Progenitor cell of endocrine pancreas (in vitro differentiated cells): Measurements from ENCODE around the gene HOXC4. TPM values are rescaled to one million over a fixed set of nuclear protein-coding genes. Genes with fewer than 3 reads are reported as not detected.

Experiments
- DNase-seq: peaks from one replicate; pipeline ENCODE4 v3.0.0; 2021; ENCODE audit warnings: low spot score; ENCODE audit not compliant: unreplicated experiment
- H3K27ac Mint-ChIP-seq: 2 replicates; pipeline ENCODE4 v1.8.0; 2021; ENCODE audit warnings: mild to moderate bottlenecking, moderate library complexity, mixed read lengths
- H3K27me3 Mint-ChIP-seq: 2 replicates; pipeline ENCODE4 v1.8.0; 2021; ENCODE audit warnings: mixed read lengths
- H3K36me3 Mint-ChIP-seq: 2 replicates; pipeline ENCODE4 v1.8.0; 2022; ENCODE audit warnings: mixed read lengths; ENCODE audit not compliant: insufficient read depth
- H3K4me1 Mint-ChIP-seq: 2 replicates; pipeline ENCODE4 v1.8.0; 2021; ENCODE audit warnings: low read depth, mixed read lengths
- H3K4me3 Mint-ChIP-seq: 2 replicates; pipeline ENCODE4 v1.8.0; 2021; ENCODE audit warnings: low read depth, mild to moderate bottlenecking, moderate library complexity, mixed read lengths
- H3K9me3 Mint-ChIP-seq: 2 replicates; pipeline ENCODE4 v1.8.0; 2021; ENCODE audit warnings: low read depth, mixed read lengths
- total RNA-seq: library from RNA; stranded (reverse); gene quantifications from 2 replicates; pipeline ENCODE4 v1.2.1, GENCODE V29; 2021
- TF ChIP-seq, protein P1 (sequence below): fragments of 200-600 bp; sonication (generic); IDR thresholded peaks from one replicate; pipeline ENCODE4 v1.5.0; 2021; ENCODE audit warnings: antibody characterized with exemption, mild to moderate bottlenecking; ENCODE audit not compliant: unreplicated experiment

The HOXC4 gene
- total RNA-seq, 1 donor from 2014 or later = 19.8 TPM

- TF ChIP-seq, protein P1, sequence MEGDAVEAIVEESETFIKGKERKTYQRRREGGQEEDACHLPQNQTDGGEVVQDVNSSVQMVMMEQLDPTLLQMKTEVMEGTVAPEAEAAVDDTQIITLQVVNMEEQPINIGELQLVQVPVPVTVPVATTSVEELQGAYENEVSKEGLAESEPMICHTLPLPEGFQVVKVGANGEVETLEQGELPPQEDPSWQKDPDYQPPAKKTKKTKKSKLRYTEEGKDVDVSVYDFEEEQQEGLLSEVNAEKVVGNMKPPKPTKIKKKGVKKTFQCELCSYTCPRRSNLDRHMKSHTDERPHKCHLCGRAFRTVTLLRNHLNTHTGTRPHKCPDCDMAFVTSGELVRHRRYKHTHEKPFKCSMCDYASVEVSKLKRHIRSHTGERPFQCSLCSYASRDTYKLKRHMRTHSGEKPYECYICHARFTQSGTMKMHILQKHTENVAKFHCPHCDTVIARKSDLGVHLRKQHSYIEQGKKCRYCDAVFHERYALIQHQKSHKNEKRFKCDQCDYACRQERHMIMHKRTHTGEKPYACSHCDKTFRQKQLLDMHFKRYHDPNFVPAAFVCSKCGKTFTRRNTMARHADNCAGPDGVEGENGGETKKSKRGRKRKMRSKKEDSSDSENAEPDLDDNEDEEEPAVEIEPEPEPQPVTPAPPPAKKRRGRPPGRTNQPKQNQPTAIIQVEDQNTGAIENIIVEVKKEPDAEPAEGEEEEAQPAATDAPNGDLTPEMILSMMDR = no peak
- Mint-ChIP-seq H3K4me3 (peak overlapping the region; percentile 57), H3K27me3 (peaks cover 27% of the 10 kb centered on the region), H3K36me3 (no peaks in the 10 kb centered on the region), H3K4me1 (peaks cover 63% of the 10 kb centered on the region), H3K27ac (peak overlapping the region; percentile 50), H3K9me3 (no peaks in the 10 kb centered on the region)
- no peak for DNase-seq
Observed at GRCh38 chr12:54055552-54055951, 1.9 kb downstream of the HOXC4 start.

DNA sequence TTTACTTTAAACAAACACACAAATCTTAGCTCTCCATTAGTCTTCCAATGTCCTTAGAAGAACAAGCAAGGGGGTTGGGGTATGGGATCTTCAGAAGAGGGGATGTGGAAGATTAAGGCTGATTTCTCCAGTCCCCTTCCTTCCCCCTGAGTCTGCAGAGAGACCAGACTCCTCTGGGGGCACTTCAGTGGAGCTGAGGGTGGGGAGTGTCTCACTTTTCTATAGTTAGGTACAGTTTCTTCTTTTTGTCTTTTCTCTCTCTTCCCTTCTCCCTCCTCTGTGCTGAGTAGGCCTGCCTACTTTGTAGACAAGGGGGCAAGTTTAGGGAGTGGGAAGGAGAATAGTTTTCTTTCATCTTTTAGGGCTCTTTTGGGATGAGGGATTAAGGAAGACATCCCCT is 2.5 kb downstream of the HOXC4 start:
- TF ChIP-seq, protein P1 = no peak
- H3K4me1 Mint-ChIP-seq = peaks cover 59% of the 10 kb centered on the region
- no peaks in the 10 kb centered on the region for H3K36me3 Mint-ChIP-seq
- peak overlapping the region; percentile 57 for H3K4me3 Mint-ChIP-seq
- H3K9me3 Mint-ChIP-seq = no peaks in the 10 kb centered on the region
- H3K27ac Mint-ChIP-seq = peak overlapping the region; percentile 50
- peaks cover 22% of the 10 kb centered on the region for H3K27me3 Mint-ChIP-seq
- DNase-seq = no peak

GRCh38 chr12:54058128-54058768 is 4.6 kb downstream of the HOXC4 start:
- TF ChIP-seq, protein P1 = no peak
- Mint-ChIP-seq H3K36me3 (peaks cover 2% of the 10 kb centered on the region), H3K27me3 (peaks cover 27% of the 10 kb centered on the region), H3K27ac (peak overlapping the region; percentile 53), H3K4me1 (peaks cover 48% of the 10 kb centered on the region), H3K4me3 (peak overlapping the region; percentile 63), H3K9me3 (no peaks in the 10 kb centered on the region)
- DNase-seq = no peak

DNA sequence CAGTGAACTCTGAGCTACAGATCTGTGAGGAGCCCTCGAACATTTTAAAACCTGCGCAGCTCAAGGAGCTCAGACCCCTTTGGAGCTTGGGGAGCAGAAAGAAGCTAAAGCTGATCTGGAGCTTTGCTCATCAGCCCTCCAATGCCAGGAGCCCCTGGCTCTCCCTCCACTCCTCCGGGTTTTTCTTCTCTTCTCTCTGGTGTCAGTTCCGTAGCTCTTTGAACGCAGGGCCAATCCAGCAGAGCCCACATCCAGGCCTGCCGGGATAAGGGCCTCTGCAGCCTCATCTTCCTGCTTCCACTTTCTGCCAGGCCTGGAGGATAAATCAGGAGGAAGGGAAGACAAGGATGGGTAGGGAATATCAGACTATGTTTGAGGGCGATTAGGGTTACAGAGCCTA is 6.0 kb downstream of the HOXC4 start:
- H3K4me1 Mint-ChIP-seq = peaks cover 46% of the 10 kb centered on the region
- no peak overlapping the region for H3K27ac Mint-ChIP-seq
- no peak for DNase-seq
- H3K9me3 Mint-ChIP-seq = no peaks in the 10 kb centered on the region
- peaks cover 3% of the 10 kb centered on the region for H3K36me3 Mint-ChIP-seq
- H3K4me3 Mint-ChIP-seq = peak overlapping the region; percentile 39
- TF ChIP-seq, protein P1 = no peak
- H3K27me3 Mint-ChIP-seq = peaks cover 29% of the 10 kb centered on the region

GRCh38 chr12:54060174-54060974 is 6.7 kb downstream of the HOXC4 start:
- H3K4me3 Mint-ChIP-seq = no peak overlapping the region
- peaks cover 42% of the 10 kb centered on the region for H3K4me1 Mint-ChIP-seq
- no peaks in the 10 kb centered on the region for H3K9me3 Mint-ChIP-seq
- peaks cover 3% of the 10 kb centered on the region for H3K36me3 Mint-ChIP-seq
- H3K27me3 Mint-ChIP-seq = peaks cover 29% of the 10 kb centered on the region
- TF ChIP-seq, protein P1 = no peak
- H3K27ac Mint-ChIP-seq = no peak overlapping the region
- no peak for DNase-seq
